ENCODE results near the gene SH3TC1.

The SH3TC1 gene

DNA sequence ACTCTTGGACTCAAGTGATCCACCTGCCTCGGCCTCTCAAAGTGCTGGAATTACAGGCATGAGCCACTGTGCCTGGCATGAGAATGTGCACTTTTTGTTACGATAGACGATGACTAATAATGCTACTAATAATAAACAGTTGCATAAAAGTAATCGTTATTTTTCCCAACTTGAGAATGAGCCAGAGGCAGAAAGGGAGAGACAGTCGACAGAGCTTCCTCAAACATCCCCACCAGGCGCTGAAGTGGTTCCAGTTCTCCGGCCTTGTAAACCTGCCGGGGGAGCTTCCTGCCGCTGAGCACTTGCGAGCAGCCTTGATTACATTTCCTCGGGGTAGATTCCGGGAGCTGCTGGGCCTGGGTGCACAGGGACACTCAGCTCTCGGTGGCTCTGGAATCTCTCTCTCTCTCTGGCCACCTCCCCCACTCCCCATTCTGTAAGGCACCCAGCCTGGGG is 61.6 kb downstream of the SH3TC1 start:
- DNase-seq (ENCODE audit: low read depth in 3 of 3): no peak

DNA sequence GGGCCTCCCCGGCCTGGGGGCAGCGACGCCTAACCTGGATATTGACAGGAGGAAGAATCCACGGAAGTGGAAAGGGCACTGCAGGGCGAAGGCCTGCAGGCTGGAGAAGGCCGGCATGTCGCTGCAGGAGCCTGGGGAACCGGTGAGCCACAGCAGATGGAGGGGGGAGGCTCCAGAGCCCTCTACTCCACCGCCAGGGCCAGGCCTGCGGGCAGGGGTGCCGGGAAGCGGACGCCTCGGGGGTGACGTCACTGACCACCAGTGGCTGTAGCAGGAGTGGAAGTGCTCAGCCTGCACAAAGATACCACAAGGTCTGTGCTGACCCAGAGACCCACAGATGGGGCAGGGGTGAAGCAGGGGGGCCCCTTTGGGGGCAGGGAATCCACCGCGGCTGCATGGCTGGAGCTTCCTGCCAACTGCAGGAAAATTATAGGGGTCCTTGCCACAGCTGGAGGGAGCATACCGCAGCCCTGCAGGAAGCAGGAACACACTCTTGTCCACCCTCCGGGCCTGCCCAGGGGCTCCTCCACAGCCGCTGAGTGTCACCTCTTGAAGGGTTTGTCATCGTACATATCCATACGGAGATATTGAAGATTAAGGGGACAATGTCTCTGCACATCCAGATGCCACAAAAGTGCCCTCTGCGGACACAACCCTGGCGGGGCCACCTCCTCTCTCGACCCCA is 62.9 kb downstream of the SH3TC1 start:
- no peak for DNase-seq (ENCODE audit: low read depth in 3 of 3)

DNA sequence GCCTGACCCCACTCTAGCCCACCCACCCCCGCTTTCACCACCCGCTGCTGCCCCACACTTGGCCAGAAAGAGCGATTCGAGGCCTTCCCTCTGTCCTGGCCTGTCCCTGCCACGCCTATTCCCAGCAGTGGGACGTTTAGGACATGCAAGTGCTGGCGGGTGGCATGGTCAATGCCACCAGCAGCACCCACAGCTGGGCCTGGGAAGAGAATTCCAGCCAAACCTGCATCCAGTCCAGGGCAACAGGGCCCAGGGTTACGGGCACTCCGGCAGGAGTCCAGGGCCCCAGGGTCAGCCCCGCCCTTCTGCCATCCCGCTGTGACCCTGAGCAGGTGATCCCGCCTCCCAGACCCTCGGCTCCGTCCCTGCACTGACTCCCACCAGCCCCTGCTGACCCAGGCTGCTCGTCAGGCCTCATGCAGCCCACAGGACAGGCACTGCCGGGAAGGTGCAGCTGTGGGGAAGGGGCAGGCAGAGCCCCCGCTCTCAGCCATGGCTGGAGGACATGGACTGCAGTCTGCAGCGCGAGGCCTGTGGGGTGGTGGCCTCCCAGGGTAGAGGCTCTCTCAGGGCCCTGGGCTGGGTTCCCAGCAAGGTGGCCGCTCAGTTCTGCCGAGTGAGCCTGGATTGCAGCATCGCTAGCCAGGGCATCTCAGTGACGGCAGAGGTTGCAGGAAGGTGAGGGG is 63.7 kb downstream of the SH3TC1 start:
- no peak for DNase-seq (ENCODE audit: low read depth in 3 of 3)

DNA sequence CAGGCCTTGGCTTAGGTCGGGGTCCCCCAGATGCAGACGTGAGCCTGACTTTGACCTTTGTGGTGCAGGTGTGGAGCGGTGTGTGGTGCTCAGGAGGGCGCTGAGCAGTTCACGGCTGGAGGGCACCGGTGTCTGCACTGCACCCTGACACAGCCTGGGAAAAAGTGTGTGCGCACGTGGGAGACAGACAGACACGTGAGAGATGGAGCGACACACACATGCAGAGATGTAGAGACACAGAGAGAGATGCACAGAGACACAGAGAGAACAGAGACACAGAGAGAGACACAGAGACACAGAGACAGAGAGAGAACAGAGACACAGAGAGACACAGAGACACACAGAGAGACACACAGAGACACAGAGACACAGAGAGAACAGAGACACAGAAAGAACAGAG is 64.3 kb downstream of the SH3TC1 start:
- no peak for DNase-seq (ENCODE audit: low read depth in 3 of 3)

DNA sequence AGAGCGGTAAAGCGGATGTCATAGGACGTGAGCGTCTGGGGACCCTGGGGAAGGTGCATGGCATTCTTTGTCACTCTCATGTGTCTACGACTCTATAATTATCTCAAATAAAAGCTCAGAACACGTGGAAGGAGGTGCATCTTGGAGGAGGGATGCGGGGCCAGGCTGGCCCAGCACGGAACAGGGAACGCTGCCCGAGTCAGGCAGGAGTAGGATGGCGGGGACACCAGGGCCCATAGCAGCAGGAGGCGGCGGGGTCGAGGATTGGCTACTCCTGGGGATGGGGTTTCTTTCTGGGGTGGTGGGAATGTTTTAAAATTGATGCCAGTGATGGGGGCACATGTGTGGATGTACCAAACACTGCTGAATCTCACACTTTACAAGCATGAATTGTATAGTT is 65.0 kb downstream of the SH3TC1 start:
- DNase-seq (ENCODE audit: low read depth in 3 of 3): no peak

- no peak for DNase-seq (ENCODE audit: low read depth in 3 of 3)
Measured at GRCh38 chr4:8265171-8265929, 66.3 kb downstream of the SH3TC1 start.

- DNase-seq (ENCODE audit: low read depth in 3 of 3): no peak
Measured at GRCh38 chr4:8266088-8266487, 67.0 kb downstream of the SH3TC1 start.

DNA sequence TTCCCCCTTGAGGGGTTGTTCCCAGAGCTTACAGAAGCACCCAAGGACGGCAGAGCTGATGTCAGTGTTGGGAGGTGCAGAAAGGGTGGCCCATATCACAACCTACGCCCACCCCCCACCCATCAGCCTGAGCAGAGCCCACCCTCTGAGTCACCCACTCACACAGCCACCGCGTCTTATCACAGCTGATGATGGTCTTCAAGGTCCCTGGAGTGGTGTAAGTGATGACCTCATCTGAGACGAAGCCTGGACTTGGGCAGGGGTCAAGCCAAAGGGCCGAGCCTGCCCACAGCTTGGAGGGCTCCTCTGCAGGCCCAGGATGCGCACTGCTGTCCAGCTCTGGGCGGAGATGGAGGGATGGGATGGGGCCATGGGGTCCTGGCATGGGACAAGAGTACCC is 67.4 kb downstream of the SH3TC1 start:
- no peak for DNase-seq (ENCODE audit: low read depth in 3 of 3)

GRCh38 chr4:8267077-8267476 is 68.0 kb downstream of the SH3TC1 start:
- DNase-seq (ENCODE audit: low read depth in 3 of 3): peak in 1 of 3 experiments; percentile 38

DNA sequence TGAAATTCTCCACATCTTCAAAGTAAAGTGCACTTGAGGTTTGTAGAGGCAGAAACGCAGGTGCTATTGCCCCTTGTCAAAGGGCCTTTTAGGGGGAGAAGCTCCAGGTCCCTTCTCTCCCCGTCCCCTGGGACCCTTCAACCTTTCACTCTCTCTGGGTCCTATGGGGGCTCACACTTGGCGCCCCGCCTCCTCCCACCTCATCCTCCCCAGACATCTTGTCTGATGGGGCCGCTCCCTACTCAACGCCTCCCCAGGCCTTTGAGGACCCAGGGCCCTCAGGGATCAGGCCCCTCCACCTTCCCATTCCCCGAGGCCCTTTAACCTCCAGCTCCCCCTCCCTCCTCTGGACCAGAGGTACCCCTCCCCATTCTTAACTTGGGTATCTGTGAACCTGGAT is 69.1 kb downstream of the SH3TC1 start:
- no peak for DNase-seq (ENCODE audit: low read depth in 3 of 3)

GRCh38 chr4:8268901-8269534 is 69.9 kb downstream of the SH3TC1 start:
- DNase-seq (ENCODE audit: low read depth in 3 of 3): no peak

DNA sequence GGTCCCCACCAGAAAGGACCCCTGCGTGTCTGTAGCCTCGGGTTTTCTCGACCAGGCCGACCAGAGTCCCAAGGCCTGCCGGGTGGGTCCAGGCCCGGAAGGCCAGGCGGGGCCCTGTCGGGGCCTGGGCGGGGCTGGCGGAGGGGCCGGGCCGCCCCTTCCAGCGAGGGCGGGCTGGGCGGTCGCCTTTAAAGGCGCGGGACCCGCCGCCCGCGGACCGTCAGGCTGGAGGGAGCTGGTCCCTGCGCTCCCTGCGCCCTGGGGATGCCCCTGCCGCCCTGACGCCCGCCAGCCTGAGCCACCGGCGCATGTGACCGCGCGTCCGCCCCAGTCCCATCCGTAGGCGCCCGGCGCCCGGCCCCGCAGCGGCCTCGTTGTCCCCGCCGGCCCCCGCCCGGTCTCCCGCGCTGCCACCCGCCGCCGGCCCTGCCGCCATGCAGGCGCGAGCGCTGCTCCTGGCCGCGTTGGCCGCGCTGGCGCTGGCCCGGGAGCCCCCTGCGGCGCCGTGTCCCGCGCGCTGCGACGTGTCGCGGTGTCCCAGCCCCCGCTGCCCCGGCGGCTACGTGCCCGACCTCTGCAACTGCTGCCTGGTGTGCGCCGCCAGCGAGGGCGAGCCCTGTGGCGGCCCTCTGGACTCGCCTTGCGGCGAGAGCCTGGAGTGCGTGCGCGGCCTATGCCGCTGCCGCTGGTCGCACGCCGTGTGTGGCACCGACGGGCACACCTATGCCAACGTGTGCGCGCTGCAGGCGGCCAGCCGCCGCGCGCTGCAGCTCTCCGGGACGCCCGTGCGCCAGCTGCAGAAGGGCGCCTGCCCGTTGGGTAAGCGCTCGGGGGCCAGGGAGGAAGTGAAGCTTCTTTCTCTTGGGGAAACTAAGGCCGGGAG is 70.7 kb downstream of the SH3TC1 start, which contains the start of gene HTRA3:
TSS of gene HTRA3 (plus strand) at position 220 of the 883 bp plus-strand sequence. CDS start at position 435, 215 bp downstream.
- DNase-seq (ENCODE audit: low read depth in 3 of 3): no peak

- DNase-seq (ENCODE audit: low read depth in 3 of 3): no peak
Measured at GRCh38 chr4:8270418-8270771, 71.3 kb downstream of the SH3TC1 start.

DNA sequence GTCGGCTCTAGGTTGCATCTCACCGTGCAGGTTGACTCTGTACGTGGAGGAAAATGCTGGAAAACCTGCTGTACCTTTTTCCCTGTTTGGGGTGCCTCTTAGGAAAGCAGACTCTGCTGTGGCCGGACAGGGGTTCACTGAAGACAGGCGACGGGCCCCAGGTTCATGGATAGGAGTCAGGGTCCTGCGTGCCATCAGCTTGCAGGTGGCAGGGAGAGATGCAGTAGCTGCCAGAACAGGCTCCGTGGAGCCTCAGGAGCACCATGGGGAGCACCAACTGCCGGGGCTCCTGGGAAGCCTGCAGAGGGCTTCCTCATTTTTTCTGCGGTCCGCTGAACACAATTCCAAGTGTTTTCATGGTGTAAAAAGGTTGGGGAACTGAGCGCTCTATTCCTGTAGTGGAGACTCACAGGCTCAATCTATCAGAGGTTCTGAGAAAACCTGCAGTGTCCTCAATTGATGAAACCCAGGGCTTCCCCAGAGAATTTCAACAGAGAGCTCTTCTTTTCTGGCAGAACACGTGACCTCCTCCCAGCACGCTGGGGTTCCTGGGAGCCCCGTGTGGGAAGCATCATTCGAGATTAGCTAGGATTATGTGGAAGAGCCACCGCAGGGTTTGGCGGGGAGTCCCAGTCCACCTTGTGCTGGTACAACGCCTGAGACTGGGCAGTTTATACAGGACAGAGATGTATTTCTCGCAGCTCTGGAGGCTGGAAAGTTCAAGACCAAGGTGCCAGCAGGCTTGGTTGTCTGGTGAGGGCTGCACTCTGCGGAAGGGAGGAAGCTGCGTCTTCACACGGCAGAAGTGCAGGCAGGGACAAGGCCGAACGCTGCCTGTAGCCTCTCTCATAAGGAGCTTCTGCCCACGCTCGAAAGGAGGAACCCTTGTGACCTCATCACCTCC is 72.1 kb downstream of the SH3TC1 start:
- DNase-seq (ENCODE audit: low read depth in 3 of 3): no peak

- no peak for DNase-seq (ENCODE audit: low read depth in 3 of 3)
Measured at GRCh38 chr4:8271821-8272220, 72.7 kb downstream of the SH3TC1 start.

GRCh38 chr4:8272472-8273428 is 73.7 kb downstream of the SH3TC1 start:
- no peak for DNase-seq (ENCODE audit: low read depth in 3 of 3)

GRCh38 chr4:8273450-8273849 is 74.4 kb downstream of the SH3TC1 start:
- no peak for DNase-seq (ENCODE audit: low read depth in 3 of 3)

GRCh38 chr4:8274066-8274652 is 75.1 kb downstream of the SH3TC1 start:
- no peak for DNase-seq (ENCODE audit: low read depth in 3 of 3)

Data from stimulated activated CD4-positive, alpha-beta T cell treated with anti-CD3 and anti-CD28 coated beads, TNF-alpha, amount 100 ng/mL, for 24 hours (primary cell).